HG02623 (cell line): ENCODE measurements around the gene PDZD8.

ENCODE experiments used
- ATAC-seq: cut with Tn5 transposase; IDR thresholded peaks from one replicate; pipeline ENCODE4 v1.9.1; 2021; ENCODE audit warnings: moderate library complexity; ENCODE audit not compliant: unreplicated experiment

The PDZD8 gene

GRCh38 chr10:117228210-117228609 is 147.0 kb downstream of the PDZD8 start:
- ATAC-seq = no peak
